Epithelial cell of proximal tubule (primary cell): ENCODE results near the gene PRPH. TPM values are rescaled to one million over a fixed set of nuclear protein-coding genes. Genes with fewer than 3 reads are reported as not detected.

Experiments used
- DNase-seq: peaks from one replicate; pipeline ENCODE4 v3.0.0-alpha.2; 2011; ENCODE audit warnings: low read depth
- H3K4me3 ChIP-seq: 2 replicates; pipeline ENCODE4 v1.5.1; 2011; ENCODE audit warnings: low read depth, mild to moderate bottlenecking, low read length
- CTCF ChIP-seq: conservative IDR thresholded peaks from 2 replicates; pipeline ENCODE4 v1.5.1; 2012; ENCODE audit warnings: low read depth, mild to moderate bottlenecking, low read length
- total RNA-seq: library from RNA; depleted of rRNA; stranded (reverse); fragments of >200 nt; gene quantifications from 2 replicates; pipeline ENCODE4 v1.2.3, GENCODE V29; 2015

The PRPH gene
- total RNA-seq, 1 donor from 2014 or later: not detected

GRCh38 chr12:49342066-49342913 is 47.3 kb downstream of the PRPH start:
- peak; percentile 81 for TF ChIP-seq CTCF
- H3K4me3 ChIP-seq: peak overlapping the region; percentile 44
- DNase-seq: no peak

- no peak for TF ChIP-seq CTCF
- peak overlapping the region; percentile 44 for H3K4me3 ChIP-seq
- DNase-seq: no peak
These were observed 48.2 kb downstream of the PRPH start for GRCh38 chr12:49342914-49343731.

GRCh38 chr12:49344486-49345050 is 49.6 kb downstream of the PRPH start:
- H3K4me3 ChIP-seq: peak overlapping the region; percentile 55
- TF ChIP-seq CTCF: no peak
- DNase-seq: no peak

GRCh38 chr12:49345051-49345824 is 50.3 kb downstream of the PRPH start:
- peak overlapping the region; percentile 55 for H3K4me3 ChIP-seq
- TF ChIP-seq CTCF: no peak
- no peak for DNase-seq

GRCh38 chr12:49345825-49346658 is 51.1 kb downstream of the PRPH start:
- no peak for DNase-seq
- no peak for TF ChIP-seq CTCF
- H3K4me3 ChIP-seq: peak overlapping the region; percentile 55
